Spleen (tissue), 7 donors: Measurements from ENCODE around the gene MMP7.

Experiments used
- CTCF ChIP-seq, 11 experiments: fragments of 200-600 bp in 7 of 11; fragments of 450-650 bp in 4 of 11; sonication (generic) in 4 of 11; IDR thresholded peaks in 8 of 11; conservative IDR thresholded peaks in 3 of 11; 1 replicate in 7 of 11; 2 replicates in 4 of 11; pipeline versions ENCODE4 v1.4.0 to v1.8.0; 2016 to 2021; ENCODE audit warnings: antibody characterized with exemption in 11 of 11, inconsistent platforms in 4 of 11, mild to moderate bottlenecking in 1 of 11
- POLR2A ChIP-seq, 3 donors: fragments of 450-650 bp; IDR thresholded peaks; one replicate each; pipeline ENCODE4 v1.5.1; 2017; ENCODE audit warnings: antibody characterized with exemption in 3 of 3, mild to moderate bottlenecking in 1 of 3
- POLR2AphosphoS5 ChIP-seq, 3 donors: sonication (generic); formaldehyde crosslinking; IDR thresholded peaks; one replicate each; pipeline ENCODE4 v1.5.1; 2017; ENCODE audit warnings: antibody characterized with exemption in 3 of 3
- donor health status: DM: no; HTN: no; CAD: no; lungs with moderate emphysema.
- donor health status: DM: no; HTN: no; CAD: no.
- donor health status: DM: no; HTN: no; CAD: no.

- TF ChIP-seq CTCF (IDR thresholded peaks at IDR 0.05 in 8 of 11, conservative IDR thresholded peaks at IDR 0.05 in 3 of 11) (no peak), POLR2A (IDR thresholded peaks at IDR 0.05) (no peak), POLR2AphosphoS5 (IDR thresholded peaks at IDR 0.05) (no peak)
Measured at GRCh38 chr11:102471474-102471873, 59.1 kb downstream of the MMP7 start.
